ENCODE results near the gene P2RY8.

Gene P2RY8

GRCh38 chrX:1578511-1579173, 41.7 kb upstream of the P2RY8 start:
- TF ChIP-seq FOXP2 (optimal IDR thresholded peaks at IDR 0.05; ENCODE audit: borderline replicate concordance, extremely low read depth, extremely low read length, insufficient read depth) (no peak), POLR2AphosphoS5 (IDR thresholded peaks at IDR 0.05; ENCODE audit: low read depth, low read length) (no peak), SIN3A (IDR thresholded peaks at IDR 0.05; ENCODE audit: borderline replicate concordance, insufficient read depth, low read length) (no peak), REST (IDR thresholded peaks at IDR 0.05; ENCODE audit: insufficient read depth in 1 of 2, low read depth in 2 of 2, low read length in 2 of 2) (no peak), TAF1 (IDR thresholded peaks at IDR 0.05; ENCODE audit: borderline replicate concordance, insufficient read depth, low read length) (no peak)

- TF ChIP-seq REST (IDR thresholded peaks at IDR 0.05; ENCODE audit: insufficient read depth in 1 of 2, low read depth in 2 of 2, low read length in 2 of 2): no peak
- TF ChIP-seq SIN3A (IDR thresholded peaks at IDR 0.05; ENCODE audit: borderline replicate concordance, insufficient read depth, low read length): no peak
- TF ChIP-seq FOXP2 (optimal IDR thresholded peaks at IDR 0.05; ENCODE audit: borderline replicate concordance, extremely low read depth, extremely low read length, insufficient read depth): no peak
- no peak for TF ChIP-seq TAF1 (IDR thresholded peaks at IDR 0.05; ENCODE audit: borderline replicate concordance, insufficient read depth, low read length)
- no peak for TF ChIP-seq POLR2AphosphoS5 (IDR thresholded peaks at IDR 0.05; ENCODE audit: low read depth, low read length)
These were observed 40.9 kb upstream of the P2RY8 start for GRCh38 chrX:1577845-1578244.

GRCh38 chrX:1576201-1576992, 39.4 kb upstream of the P2RY8 start:
- no peak for TF ChIP-seq TAF1 (IDR thresholded peaks at IDR 0.05; ENCODE audit: borderline replicate concordance, insufficient read depth, low read length)
- TF ChIP-seq POLR2AphosphoS5 (IDR thresholded peaks at IDR 0.05; ENCODE audit: low read depth, low read length): no peak
- no peak for TF ChIP-seq SIN3A (IDR thresholded peaks at IDR 0.05; ENCODE audit: borderline replicate concordance, insufficient read depth, low read length)
- TF ChIP-seq REST (IDR thresholded peaks at IDR 0.05; ENCODE audit: insufficient read depth in 1 of 2, low read depth in 2 of 2, low read length in 2 of 2): no peak
- no peak for TF ChIP-seq FOXP2 (optimal IDR thresholded peaks at IDR 0.05; ENCODE audit: borderline replicate concordance, extremely low read depth, extremely low read length, insufficient read depth)

GRCh38 chrX:1564750-1565683, 28.0 kb upstream of the P2RY8 start:
- no peak for TF ChIP-seq POLR2AphosphoS5 (IDR thresholded peaks at IDR 0.05; ENCODE audit: low read depth, low read length)
- TF ChIP-seq TAF1 (IDR thresholded peaks at IDR 0.05; ENCODE audit: borderline replicate concordance, insufficient read depth, low read length): no peak
- TF ChIP-seq REST (IDR thresholded peaks at IDR 0.05; ENCODE audit: insufficient read depth in 1 of 2, low read depth in 2 of 2, low read length in 2 of 2): no peak
- TF ChIP-seq SIN3A (IDR thresholded peaks at IDR 0.05; ENCODE audit: borderline replicate concordance, insufficient read depth, low read length): no peak
- no peak for TF ChIP-seq FOXP2 (optimal IDR thresholded peaks at IDR 0.05; ENCODE audit: borderline replicate concordance, extremely low read depth, extremely low read length, insufficient read depth)
